ENCODE measurements around the gene FRAS1. TPM values are rescaled to one million over a fixed set of nuclear protein-coding genes. Genes with fewer than 3 reads are reported as not detected.

FRAS1 gene
- total RNA-seq, 1 donor from 2014 or later = not detected

GRCh38 chr4:78162821-78163220 lies 105.7 kb downstream of the FRAS1 start:
- ChIA-PET POLR2A (no interaction called here), CTCF (no interaction called here)
- intact Hi-C loops (cut with micrococcal nuclease) = no loop called here
- H3K36me3 Mint-ChIP-seq (ENCODE audit: low read depth) = no peaks in the 10 kb centered on the region
- no peak for DNase-seq
- no peak overlapping the region for H3K27ac Mint-ChIP-seq
- no peaks in the 10 kb centered on the region for H3K4me1 Mint-ChIP-seq
- H3K4me3 Mint-ChIP-seq = no peak overlapping the region
- ATAC-seq (ENCODE audit: low read depth) = no peak
- no peaks in the 10 kb centered on the region for H3K9me3 Mint-ChIP-seq
- H3K27me3 Mint-ChIP-seq = peaks cover 24% of the 10 kb centered on the region
- TF ChIP-seq CTCF (IDR thresholded peaks at IDR 0.05) = no peak

- intact Hi-C loops (cut with micrococcal nuclease) = no loop called here
- ATAC-seq (ENCODE audit: low read depth) (no peak), DNase-seq (no peak)
- no peak for TF ChIP-seq CTCF (IDR thresholded peaks at IDR 0.05)
- H3K4me3 Mint-ChIP-seq = no peak overlapping the region
- ChIA-PET CTCF (no interaction called here), POLR2A (no interaction called here)
- H3K9me3 Mint-ChIP-seq = no peaks in the 10 kb centered on the region
- H3K36me3 Mint-ChIP-seq (ENCODE audit: low read depth) = no peaks in the 10 kb centered on the region
- H3K27ac Mint-ChIP-seq = no peak overlapping the region
- H3K4me1 Mint-ChIP-seq = no peaks in the 10 kb centered on the region
- peaks cover 22% of the 10 kb centered on the region for H3K27me3 Mint-ChIP-seq
Observed at GRCh38 chr4:78165758-78166157, 108.6 kb downstream of the FRAS1 start.

GRCh38 chr4:78166622-78167021 lies 109.5 kb downstream of the FRAS1 start:
- no peak for TF ChIP-seq CTCF (IDR thresholded peaks at IDR 0.05)
- Mint-ChIP-seq H3K36me3 (ENCODE audit: low read depth) (no peaks in the 10 kb centered on the region), H3K4me3 (no peak overlapping the region), H3K4me1 (no peaks in the 10 kb centered on the region), H3K27me3 (peaks cover 21% of the 10 kb centered on the region), H3K9me3 (no peaks in the 10 kb centered on the region), H3K27ac (no peak overlapping the region)
- ATAC-seq (ENCODE audit: low read depth) = no peak
- DNase-seq = no peak
- ChIA-PET CTCF (no interaction called here), POLR2A (no interaction called here)
- intact Hi-C loops (cut with micrococcal nuclease) = no loop called here

GRCh38 chr4:78167510-78167909 lies 110.4 kb downstream of the FRAS1 start:
- POLR2A ChIA-PET = no interaction called here
- Mint-ChIP-seq H3K27ac (no peak overlapping the region), H3K4me3 (no peak overlapping the region), H3K4me1 (no peaks in the 10 kb centered on the region), H3K27me3 (peaks cover 19% of the 10 kb centered on the region), H3K36me3 (ENCODE audit: low read depth) (no peaks in the 10 kb centered on the region), H3K9me3 (no peaks in the 10 kb centered on the region)
- no peak for DNase-seq
- ATAC-seq (ENCODE audit: low read depth) = no peak
- no peak for TF ChIP-seq CTCF (IDR thresholded peaks at IDR 0.05)
- intact Hi-C loops (cut with micrococcal nuclease) = no loop called here
- CTCF ChIA-PET = no interaction called here

GRCh38 chr4:78168029-78168428 lies 110.9 kb downstream of the FRAS1 start:
- Mint-ChIP-seq H3K9me3 (no peaks in the 10 kb centered on the region), H3K36me3 (ENCODE audit: low read depth) (no peaks in the 10 kb centered on the region), H3K27me3 (peaks cover 19% of the 10 kb centered on the region), H3K4me3 (no peak overlapping the region), H3K27ac (no peak overlapping the region), H3K4me1 (no peaks in the 10 kb centered on the region)
- TF ChIP-seq CTCF (IDR thresholded peaks at IDR 0.05) = no peak
- ChIA-PET CTCF (no interaction called here), POLR2A (no interaction called here)
- DNase-seq (no peak), ATAC-seq (ENCODE audit: low read depth) (no peak)
- intact Hi-C loops (cut with micrococcal nuclease) = no loop called here

All from activated B cell treated with CpG ODN at 0.5 μM for 24 hours (primary cell).